Left kidney (tissue), 2 donors: ENCODE data around the gene SCLT1. TPM values are rescaled to one million over a fixed set of nuclear protein-coding genes. Genes with fewer than 3 reads are reported as not detected.

ENCODE experiments used
- DNase-seq: peaks from one replicate; pipeline ENCODE4 v3.0.0-alpha.2; 2013
- polyA plus RNA-seq: library from polyadenylated mRNA; unstranded; fragments of 120-200 nt; gene quantifications from one replicate; pipeline ENCODE4 v1.2.1, GENCODE V29; 2013; ENCODE audit not compliant: insufficient read length

SCLT1 gene
- polyA plus RNA-seq, 1 donor = 24.6 TPM

GRCh38 chr4:128871948-128872347, 221.4 kb downstream of the SCLT1 start:
- no peak for DNase-seq

- no peak for DNase-seq
Measured at GRCh38 chr4:128869776-128870509, 223.4 kb downstream of the SCLT1 start.

- DNase-seq = no peak
Measured at GRCh38 chr4:128868758-128869157, 224.6 kb downstream of the SCLT1 start.

DNA sequence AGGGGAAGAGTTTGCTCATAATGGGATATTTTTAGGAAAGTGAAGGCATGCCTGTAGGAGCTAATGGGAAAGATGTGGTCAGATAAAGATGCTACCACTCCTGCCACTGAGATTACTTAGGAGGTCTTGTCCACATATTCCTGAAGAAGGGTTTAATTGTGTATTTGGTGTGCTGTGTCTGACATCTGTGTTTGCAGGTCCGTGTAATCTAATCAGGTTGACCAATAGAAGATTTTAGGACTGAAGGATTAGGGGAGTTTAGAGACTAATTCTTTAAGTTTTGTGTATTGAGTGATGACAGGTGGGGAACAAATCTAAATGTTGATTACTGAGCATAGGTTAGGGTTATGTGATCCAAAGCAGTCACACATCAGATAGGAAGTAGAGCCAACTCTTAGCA, 226.6 kb downstream of the SCLT1 start:
- no peak for DNase-seq

- DNase-seq = no peak
Measured at GRCh38 chr4:128866269-128866668, 227.1 kb downstream of the SCLT1 start.

GRCh38 chr4:128865132-128865531, 228.2 kb downstream of the SCLT1 start:
- no peak for DNase-seq

DNA sequence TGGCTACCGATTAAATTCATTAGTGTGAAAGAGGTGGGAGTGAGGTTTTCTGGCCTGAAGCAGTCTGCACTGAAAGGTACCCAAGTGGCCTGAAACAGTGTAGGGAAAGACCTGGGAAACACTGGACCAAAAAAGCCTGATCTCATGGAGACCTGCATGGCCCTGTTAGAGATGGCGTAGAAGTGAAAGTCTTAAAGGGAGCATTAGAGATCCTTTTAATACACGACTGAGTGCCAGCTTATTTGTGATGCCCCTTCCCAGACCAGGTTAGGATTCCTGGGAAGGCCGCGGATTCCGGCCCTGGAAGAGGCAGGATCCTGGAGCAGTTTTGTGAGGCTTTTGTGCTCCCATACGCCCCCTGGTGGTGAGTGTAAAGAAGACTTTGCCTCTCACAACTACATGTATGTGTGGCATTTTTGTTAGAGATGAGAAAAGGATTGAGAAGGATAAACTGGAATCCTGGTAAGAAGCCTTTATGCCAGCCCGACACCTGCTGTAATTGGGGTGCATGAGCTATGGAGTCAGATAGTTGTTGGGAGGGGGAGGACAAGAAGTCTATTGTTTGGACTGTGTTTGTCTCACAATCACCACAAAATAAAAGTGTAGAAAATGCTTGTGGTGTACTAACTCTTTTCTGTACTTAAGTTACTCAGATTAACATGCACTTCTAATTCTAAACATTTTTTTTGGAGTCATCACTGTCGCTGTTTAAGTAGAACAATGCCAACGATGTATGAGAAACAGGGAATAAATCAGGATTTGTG, 229.8 kb downstream of the SCLT1 start:
- DNase-seq = peak; percentile 87

DNA sequence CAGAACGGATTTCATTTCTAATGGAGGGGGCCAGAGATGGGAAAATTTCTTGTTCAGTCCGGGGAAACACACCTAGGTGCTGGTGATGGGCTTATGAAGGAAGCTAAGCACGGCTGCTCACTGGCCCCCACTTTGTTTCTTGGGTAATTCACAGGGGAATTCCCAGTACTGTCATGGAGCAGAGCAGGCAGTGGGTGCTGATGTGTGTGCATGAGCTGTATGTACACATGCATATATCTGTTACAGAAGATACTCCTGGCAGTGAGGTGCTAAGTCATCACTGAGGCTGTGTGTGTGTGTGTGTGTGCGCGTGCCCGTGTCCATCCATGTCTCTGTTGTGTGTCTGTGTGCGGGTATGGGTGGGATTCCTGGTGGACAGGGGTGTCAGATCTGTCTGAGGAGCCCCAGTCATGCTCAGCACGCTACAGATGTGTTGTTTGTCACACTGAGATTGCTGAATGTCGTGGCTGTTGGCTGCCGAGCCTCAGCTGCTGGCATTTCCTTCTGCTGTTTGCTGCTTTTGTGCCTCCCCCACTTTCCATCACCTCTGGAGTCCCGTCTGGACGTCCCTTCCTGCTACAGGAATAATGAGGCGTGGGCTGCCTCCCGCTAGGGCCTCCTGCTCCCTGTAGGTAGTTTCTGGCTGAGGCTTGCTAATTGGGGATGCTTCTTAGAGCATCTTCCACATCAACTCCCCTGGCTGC, 230.6 kb downstream of the SCLT1 start:
- no peak for DNase-seq

GRCh38 chr4:128861856-128862518, 231.4 kb downstream of the SCLT1 start:
- DNase-seq = no peak

DNA sequence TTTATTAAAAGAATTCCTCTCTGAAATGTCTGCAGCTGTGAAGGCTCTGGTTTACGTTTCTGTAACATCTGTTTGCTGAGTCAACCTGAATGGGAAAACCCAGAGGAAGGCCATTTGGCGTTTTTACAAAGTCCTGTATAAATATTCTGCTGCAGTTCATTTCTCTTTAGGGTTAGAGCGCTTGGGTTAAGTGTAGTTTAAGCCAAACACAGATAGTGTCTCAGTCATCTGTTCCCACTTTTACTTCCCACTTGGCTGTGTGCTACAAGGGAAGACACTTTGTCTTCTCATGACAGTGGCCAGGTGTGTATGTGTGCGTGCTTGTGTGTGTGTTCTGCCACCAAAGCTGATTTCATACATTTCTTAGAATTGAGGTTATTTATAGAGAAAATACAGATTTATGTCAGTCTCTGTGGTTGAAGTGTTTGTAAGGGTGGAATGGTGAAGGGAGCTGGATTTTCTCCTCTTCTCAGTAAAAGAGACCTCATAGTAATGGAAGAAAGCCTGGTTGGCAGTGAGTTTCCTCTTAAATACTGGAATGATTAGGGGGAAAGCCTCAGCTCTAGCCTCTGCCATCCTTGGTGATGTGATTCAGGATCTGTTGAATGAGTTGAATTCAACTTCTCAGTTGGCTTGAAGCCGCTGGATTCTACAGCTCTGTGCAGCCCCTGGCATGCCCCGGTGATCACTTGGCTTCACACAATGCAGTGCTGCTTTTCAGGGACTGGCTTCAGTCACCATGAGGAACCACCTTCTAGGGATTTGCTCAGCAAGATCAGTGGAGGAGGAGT, 233.3 kb downstream of the SCLT1 start:
- DNase-seq = no peak

DNA sequence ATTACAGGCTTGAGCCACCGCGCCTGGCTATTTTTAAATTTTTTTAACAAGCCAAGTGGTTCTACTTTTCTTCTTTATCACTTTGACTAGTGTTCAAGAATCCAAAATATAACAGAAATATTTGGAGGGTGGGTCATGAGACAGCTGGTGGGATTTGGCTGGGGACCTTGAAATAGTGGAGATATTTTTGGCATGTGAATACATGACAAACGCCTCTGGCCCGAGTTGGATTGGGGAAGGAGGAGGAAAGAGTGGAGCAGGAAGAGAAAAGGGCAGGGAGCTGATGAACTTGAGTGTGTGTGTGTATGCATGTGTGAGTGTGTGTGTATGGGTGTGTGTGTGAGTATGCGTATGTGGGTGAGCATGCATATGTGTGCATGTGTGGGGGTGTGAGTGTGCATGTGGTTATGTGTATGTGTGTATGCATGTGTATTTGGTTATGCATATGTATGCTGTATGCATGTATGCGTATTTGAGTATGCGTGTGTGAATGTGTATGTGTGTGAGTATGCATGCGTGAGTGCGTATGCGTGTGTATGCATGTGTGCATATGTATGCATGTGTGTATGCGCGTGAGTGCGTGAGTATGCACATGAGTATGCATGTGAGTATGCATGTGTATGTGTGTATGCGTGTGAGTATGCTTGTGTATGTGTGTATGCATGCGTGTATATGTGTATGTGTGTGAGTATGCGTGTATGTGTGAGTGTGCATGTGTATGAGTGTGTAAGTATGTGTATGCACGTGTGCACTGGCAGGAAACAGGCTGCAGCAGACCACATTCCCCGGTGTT, 234.3 kb downstream of the SCLT1 start:
- DNase-seq = no peak

DNA sequence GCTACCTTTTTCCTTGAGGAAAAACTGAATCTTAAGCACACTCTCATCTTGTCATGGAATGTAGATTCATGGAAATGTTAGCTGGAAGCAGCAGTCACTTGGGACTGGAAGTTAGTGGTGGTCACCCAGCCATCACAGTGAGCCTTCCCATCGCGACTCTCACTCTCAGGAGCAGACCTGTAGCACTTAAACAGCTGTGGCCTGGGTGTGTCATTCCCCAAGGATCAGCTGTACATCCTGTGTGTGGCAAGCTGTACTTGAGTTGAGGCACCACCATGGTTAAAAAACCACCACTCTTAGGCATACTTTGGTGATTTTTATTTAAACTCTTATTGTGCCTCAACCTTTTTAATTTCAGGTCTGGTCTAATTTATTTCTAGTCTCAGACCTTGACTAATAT, 237.1 kb downstream of the SCLT1 start:
- no peak for DNase-seq

- DNase-seq = no peak
Measured at GRCh38 chr4:128855621-128856020, 237.7 kb downstream of the SCLT1 start.

DNA sequence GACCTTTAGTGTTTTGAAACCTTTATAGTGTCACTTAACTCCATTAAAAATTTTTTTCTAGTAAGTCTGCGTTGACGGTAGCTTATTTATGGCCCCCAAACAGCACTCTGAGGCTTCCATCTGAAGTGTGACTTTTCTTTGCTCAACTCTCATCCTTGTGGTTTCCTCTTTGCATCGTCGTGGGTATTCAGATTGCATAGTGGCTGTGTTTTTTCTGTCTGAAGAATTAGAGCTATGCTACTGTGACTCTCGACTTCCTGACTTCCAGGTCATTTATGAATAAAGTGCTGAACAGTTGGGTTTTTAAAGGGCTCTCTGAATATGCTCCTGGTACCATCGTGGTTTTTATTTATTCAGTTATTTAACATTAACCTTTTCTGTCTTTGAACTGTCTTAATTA, 238.9 kb downstream of the SCLT1 start:
- DNase-seq = no peak

- no peak for DNase-seq
Measured at GRCh38 chr4:128853741-128854140, 239.6 kb downstream of the SCLT1 start.

GRCh38 chr4:128850252-128850651, 243.1 kb downstream of the SCLT1 start:
- DNase-seq = no peak

DNA sequence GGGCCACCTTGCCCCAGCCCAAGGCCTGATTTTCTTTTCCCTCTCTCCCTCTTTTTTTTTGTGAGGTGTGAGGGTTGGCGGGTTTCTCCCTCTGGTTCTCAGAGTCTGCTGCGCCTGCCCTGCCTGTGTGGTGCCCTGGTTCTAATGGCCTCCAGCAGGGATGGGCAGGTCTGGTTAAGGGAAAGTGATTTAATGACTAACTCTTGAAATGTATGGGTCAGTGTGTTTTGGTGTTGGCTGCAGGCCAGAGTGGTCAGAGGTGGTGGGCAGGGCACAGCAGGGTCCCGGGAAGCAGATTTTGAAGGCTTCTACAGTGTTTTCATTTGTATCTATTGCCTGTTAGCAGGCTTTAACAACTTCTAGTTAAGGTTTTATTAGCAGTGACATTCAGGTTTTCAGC, 244.9 kb downstream of the SCLT1 start:
- no peak for DNase-seq

- DNase-seq = no peak
Measured at GRCh38 chr4:128847082-128847724, 246.1 kb downstream of the SCLT1 start.

GRCh38 chr4:128846063-128846462, 247.3 kb downstream of the SCLT1 start:
- DNase-seq = no peak

- no peak for DNase-seq
Measured at GRCh38 chr4:128844931-128845330, 248.4 kb downstream of the SCLT1 start.
